GM18508 (cell line): ENCODE results near the gene RLN2.

ENCODE experiments used
- ATAC-seq: cut with Tn5 transposase; IDR thresholded peaks from one replicate; pipeline ENCODE4 v1.9.1; 2021; ENCODE audit warnings: moderate number of reproducible peaks; ENCODE audit not compliant: insufficient read depth, unreplicated experiment

Gene RLN2

DNA sequence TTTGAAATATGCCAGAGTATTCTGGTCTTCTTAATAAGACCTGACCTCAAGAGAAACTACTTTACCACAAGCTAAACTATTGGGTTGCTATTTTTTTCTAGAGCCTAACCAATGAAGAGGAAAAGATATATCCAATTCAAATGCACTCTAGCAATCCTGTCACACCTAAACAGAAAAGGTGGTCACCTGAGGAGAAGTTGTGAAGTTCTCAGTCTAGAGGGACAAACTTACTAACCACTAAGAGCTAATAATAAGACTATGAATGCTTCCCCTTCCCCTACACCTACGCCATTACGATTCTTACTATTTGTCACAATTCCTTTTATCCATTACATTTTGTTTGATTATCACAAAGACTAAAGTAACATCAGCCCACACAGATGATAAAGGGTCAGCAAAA lies 29.7 kb downstream of the RLN2 start:
- ATAC-seq: no peak

DNA sequence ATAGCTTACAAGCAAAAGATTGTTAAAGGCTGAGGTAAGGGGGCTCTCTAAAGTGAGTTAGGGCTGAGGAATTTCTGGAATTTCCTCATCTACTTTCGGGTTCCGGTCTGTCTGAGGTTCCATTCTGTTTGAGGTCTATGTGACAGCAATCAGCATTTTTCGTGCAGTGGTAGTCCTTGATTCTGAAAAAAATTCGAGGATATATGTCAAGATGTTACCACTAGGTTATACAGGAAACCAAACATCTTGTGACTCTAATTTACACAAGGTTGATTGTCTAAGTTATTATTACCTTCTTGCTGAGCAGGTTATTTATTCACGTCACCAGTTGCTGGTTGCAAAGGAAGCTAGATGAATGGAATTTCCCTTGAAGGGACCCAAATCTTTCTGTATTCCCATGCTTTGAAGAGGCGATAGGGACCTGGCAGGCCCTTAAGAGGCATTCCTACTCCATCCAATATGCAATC lies 35.2 kb downstream of the RLN2 start:
- no peak for ATAC-seq

DNA sequence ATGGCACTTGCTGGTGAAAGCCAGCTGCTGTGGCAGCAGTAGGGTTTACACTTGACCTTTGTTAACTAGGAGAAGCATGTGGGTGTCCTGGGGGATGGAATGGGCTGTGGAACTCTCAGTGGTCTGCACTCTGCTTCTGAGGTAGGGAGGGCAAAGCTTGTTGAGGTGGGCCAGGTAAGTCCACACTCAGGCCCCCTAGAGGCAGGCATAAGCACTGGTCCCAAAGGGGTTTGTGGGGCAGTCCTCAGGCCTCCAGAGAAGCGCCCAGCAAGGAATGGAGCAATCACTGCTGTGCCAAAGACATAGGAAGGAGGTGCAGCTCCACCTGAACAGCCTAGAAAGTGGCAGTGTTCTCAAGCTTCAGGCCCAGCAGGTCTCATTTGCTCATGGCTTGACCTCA lies 38.6 kb downstream of the RLN2 start:
- no peak for ATAC-seq

DNA sequence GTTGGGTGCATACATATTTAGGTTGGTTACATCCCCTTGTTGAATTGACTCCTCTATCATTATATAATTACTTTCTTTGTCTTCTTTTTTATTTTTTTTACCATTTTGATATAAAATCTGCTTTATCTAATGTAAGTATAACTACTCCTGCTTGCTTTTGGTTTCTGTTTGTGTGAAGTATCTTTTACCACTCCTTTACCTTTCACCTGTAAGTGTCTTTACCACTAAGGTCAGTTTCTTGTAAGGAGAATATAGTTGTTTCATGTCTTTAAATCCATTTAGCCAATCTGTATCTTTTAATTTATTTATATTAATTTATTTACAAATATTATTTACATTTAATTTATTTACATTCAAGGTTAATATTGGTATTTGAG lies 40.3 kb downstream of the RLN2 start:
- no peak for ATAC-seq

DNA sequence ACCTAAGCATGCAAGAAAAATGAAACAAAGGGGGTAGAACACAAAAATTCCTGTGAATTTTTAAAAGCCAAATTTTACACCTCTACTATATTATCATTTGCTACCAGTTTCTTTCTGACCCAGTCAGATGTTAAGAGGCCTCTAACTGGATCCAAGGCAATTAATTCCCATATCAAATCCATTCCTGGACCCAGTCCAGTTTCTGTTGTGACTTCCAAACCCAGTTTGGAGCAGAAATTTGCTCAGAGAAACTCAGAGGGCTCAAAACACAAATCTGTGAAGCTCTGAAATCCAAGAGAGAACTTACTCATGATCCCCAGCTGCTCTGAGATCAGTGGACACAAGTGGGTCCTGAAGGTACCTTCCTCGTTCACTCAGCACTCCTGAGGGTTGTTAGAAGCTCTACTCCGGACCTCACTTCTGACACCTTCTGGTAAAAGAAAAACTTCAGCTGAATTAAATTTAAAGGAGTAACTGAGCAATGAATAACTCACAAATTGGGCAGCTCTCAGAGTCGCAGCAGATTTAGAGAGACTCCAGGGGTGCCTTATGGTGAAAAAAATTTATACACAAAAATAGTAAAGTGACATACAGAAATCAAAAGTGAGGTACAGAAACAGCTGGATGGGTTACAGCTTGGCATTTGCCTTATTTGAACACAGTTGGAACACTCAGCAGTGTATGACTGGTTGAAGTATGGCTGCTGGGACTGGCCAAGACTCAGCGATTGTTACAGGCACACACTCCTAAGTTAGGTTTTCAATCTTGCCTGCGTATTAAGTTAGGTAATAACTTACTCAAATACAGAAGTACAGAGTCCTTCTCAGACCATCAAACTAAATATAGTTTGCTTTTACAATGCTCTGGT lies 40.9 kb downstream of the RLN2 start:
- no peak for ATAC-seq
